Measurements from ENCODE around the gene BABAM2.

BABAM2 gene

DNA sequence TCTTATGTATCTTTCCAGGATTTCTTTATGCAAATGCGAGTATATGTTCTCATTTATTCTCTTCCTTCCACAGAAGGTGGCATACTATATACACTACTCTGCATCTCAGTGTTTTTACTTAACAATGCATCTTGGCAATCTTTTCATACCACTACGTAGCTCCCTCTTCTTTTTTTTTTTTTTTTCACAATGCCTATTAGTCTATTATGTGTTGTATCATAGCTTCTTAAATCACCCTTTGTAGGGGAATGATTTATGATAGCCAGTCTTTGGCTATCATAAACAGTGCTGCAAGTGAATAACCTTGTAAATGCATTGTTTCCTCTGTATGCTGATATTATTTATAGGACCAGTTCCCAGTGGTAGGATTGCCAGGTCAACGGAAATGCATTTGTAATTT is 204.2 kb downstream of the BABAM2 start:
- Histone ChIP-seq H3K4me1 (ENCODE audit: insufficient read depth, low read length) (no peaks in the 10 kb centered on the region), H4K20me1 (ENCODE audit: insufficient read depth, low read length) (no peaks in the 10 kb centered on the region), H3K27me3 (ENCODE audit: insufficient read depth, low read length, poor library complexity) (no peaks in the 10 kb centered on the region), H3K9ac (ENCODE audit: low read depth, low read length) (no peak overlapping the region), H3K9me3 (ENCODE audit: insufficient read depth, low read length, severe bottlenecking) (no peaks in the 10 kb centered on the region), H3K4me3 (ENCODE audit: low read depth in 1 of 2, low read length in 2 of 2) (no peak overlapping the region), H3K4me2 (ENCODE audit: insufficient read depth, low read length) (no peak overlapping the region), H2AFZ (ENCODE audit: low read depth, low read length) (no peak overlapping the region), H3K36me3 (ENCODE audit: insufficient read depth, low read length) (no peaks in the 10 kb centered on the region), H3K27ac (ENCODE audit: low read length) (no peak overlapping the region), H3K79me2 (ENCODE audit: insufficient read depth, low read length) (no peaks in the 10 kb centered on the region)
- no peak for ATAC-seq (ENCODE audit: insufficient read depth, low read depth)
- DNase-seq, result no peak
- TF ChIP-seq EZH2 (IDR thresholded peaks at IDR 0.05; ENCODE audit: borderline replicate concordance, low read depth, low read length, severe bottlenecking), result no peak
- TF ChIP-seq, protein P1, sequence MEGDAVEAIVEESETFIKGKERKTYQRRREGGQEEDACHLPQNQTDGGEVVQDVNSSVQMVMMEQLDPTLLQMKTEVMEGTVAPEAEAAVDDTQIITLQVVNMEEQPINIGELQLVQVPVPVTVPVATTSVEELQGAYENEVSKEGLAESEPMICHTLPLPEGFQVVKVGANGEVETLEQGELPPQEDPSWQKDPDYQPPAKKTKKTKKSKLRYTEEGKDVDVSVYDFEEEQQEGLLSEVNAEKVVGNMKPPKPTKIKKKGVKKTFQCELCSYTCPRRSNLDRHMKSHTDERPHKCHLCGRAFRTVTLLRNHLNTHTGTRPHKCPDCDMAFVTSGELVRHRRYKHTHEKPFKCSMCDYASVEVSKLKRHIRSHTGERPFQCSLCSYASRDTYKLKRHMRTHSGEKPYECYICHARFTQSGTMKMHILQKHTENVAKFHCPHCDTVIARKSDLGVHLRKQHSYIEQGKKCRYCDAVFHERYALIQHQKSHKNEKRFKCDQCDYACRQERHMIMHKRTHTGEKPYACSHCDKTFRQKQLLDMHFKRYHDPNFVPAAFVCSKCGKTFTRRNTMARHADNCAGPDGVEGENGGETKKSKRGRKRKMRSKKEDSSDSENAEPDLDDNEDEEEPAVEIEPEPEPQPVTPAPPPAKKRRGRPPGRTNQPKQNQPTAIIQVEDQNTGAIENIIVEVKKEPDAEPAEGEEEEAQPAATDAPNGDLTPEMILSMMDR (IDR thresholded peaks at IDR 0.05; ENCODE audit: borderline replicate concordance, extremely low read depth, low read length, poor library complexity, severe bottlenecking), result no peak

- Histone ChIP-seq H2AFZ (ENCODE audit: low read depth, low read length) (no peak overlapping the region), H3K27me3 (ENCODE audit: insufficient read depth, low read length, poor library complexity) (no peaks in the 10 kb centered on the region), H3K9ac (ENCODE audit: low read depth, low read length) (no peak overlapping the region), H3K9me3 (ENCODE audit: insufficient read depth, low read length, severe bottlenecking) (no peaks in the 10 kb centered on the region), H4K20me1 (ENCODE audit: insufficient read depth, low read length) (no peaks in the 10 kb centered on the region), H3K4me1 (ENCODE audit: insufficient read depth, low read length) (peaks cover 3% of the 10 kb centered on the region; the same call in 1 of the 2 replicates), H3K4me3 (ENCODE audit: low read depth in 1 of 2, low read length in 2 of 2) (no peak overlapping the region), H3K27ac (ENCODE audit: low read length) (no peak overlapping the region), H3K79me2 (ENCODE audit: insufficient read depth, low read length) (no peaks in the 10 kb centered on the region), H3K36me3 (ENCODE audit: insufficient read depth, low read length) (no peaks in the 10 kb centered on the region), H3K4me2 (ENCODE audit: insufficient read depth, low read length) (no peak overlapping the region)
- ATAC-seq (ENCODE audit: insufficient read depth, low read depth), result no peak
- DNase-seq, result no peak
- TF ChIP-seq, protein P1 (IDR thresholded peaks at IDR 0.05; ENCODE audit: borderline replicate concordance, extremely low read depth, low read length, poor library complexity, severe bottlenecking), result no peak
- TF ChIP-seq EZH2 (IDR thresholded peaks at IDR 0.05; ENCODE audit: borderline replicate concordance, low read depth, low read length, severe bottlenecking), result no peak
Measured at GRCh38 chr2:28095622-28096021, 205.1 kb downstream of the BABAM2 start.

DNA sequence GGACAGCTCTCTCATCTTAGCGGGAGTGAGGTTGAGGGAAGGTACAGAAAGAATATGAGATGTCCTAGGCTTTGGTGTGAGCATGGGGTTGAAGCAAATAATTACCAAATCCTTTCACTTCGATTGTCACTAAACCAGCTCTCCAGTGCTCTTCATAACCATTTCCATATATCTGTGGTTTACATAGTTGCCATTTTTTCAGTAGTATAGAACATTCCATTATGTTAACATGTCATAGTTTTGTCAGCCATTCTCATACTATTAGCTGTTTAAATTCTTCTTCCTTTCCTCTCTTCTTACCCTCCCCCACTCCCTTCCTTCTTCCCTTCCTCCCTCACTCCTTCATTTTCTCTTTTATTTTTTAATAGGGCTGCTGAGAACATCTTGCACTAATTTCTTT is 205.9 kb downstream of the BABAM2 start:
- H4K20me1 ChIP-seq (ENCODE audit: insufficient read depth, low read length), result no peaks in the 10 kb centered on the region
- no peak overlapping the region for H3K4me2 ChIP-seq (ENCODE audit: insufficient read depth, low read length)
- no peak overlapping the region for H3K4me3 ChIP-seq (ENCODE audit: low read depth in 1 of 2, low read length in 2 of 2)
- no peak for DNase-seq
- peaks cover 10% of the 10 kb centered on the region for H3K4me1 ChIP-seq (ENCODE audit: insufficient read depth, low read length)
- TF ChIP-seq, protein P1 (IDR thresholded peaks at IDR 0.05; ENCODE audit: borderline replicate concordance, extremely low read depth, low read length, poor library complexity, severe bottlenecking), result no peak
- no peak for TF ChIP-seq EZH2 (IDR thresholded peaks at IDR 0.05; ENCODE audit: borderline replicate concordance, low read depth, low read length, severe bottlenecking)
- no peak overlapping the region for H2AFZ ChIP-seq (ENCODE audit: low read depth, low read length)
- no peak for ATAC-seq (ENCODE audit: insufficient read depth, low read depth)
- no peaks in the 10 kb centered on the region for H3K36me3 ChIP-seq (ENCODE audit: insufficient read depth, low read length)
- no peak overlapping the region for H3K9ac ChIP-seq (ENCODE audit: low read depth, low read length)
- H3K79me2 ChIP-seq (ENCODE audit: insufficient read depth, low read length), result no peaks in the 10 kb centered on the region
- H3K27ac ChIP-seq (ENCODE audit: low read length), result no peak overlapping the region
- no peaks in the 10 kb centered on the region for H3K27me3 ChIP-seq (ENCODE audit: insufficient read depth, low read length, poor library complexity)
- H3K9me3 ChIP-seq (ENCODE audit: insufficient read depth, low read length, severe bottlenecking), result no peaks in the 10 kb centered on the region

Measured in DND-41 (cell line).